Mesendoderm (in vitro differentiated cells): ENCODE results near the gene SCN2B.

Experiments
- DNase-seq: peaks from one replicate; pipeline ENCODE4 v3.0.0; 2013
- H2AK5ac ChIP-seq: 2 replicates; pipeline ENCODE4 v1.6.1; 2013; ENCODE audit warnings: low read length, inconsistent platforms
- H2BK120ac ChIP-seq: 2 replicates; pipeline ENCODE4 v1.6.1; 2013; ENCODE audit warnings: low read depth, mild to moderate bottlenecking, low read length, moderate library complexity, mixed read lengths
- H2BK15ac ChIP-seq: replicated peaks from 2 replicates; pipeline ENCODE4 v1.6.1; 2013; ENCODE audit warnings: low read depth, mild to moderate bottlenecking, moderate library complexity
- H2BK5ac ChIP-seq: 2 replicates; pipeline ENCODE4 v1.6.1; 2013; ENCODE audit warnings: low read length, inconsistent platforms
- H3K18ac ChIP-seq: 2 replicates; pipeline ENCODE4 v1.6.1; 2013; ENCODE audit warnings: mild to moderate bottlenecking, low read length, mixed read lengths
- H3K23ac ChIP-seq: one replicate; pipeline ENCODE4 v1.6.1; 2013; ENCODE audit warnings: low read length
- H3K27ac ChIP-seq: 2 replicates; pipeline ENCODE4 v1.5.1; 2013; ENCODE audit warnings: low read depth, mild to moderate bottlenecking, inconsistent platforms, low read length, moderate library complexity
- H3K27me3 ChIP-seq: 2 replicates; pipeline ENCODE4 v1.6.1; 2013; ENCODE audit warnings: low read length, control low read depth, mild to moderate bottlenecking, inconsistent platforms; ENCODE audit not compliant: insufficient read depth, poor library complexity
- H3K36me3 ChIP-seq: 2 replicates; pipeline ENCODE4 v1.6.1; 2013; ENCODE audit warnings: low read length, inconsistent platforms; ENCODE audit not compliant: control insufficient read depth, insufficient read depth
- H3K4ac ChIP-seq: one replicate; pipeline ENCODE4 v1.6.1; 2013; ENCODE audit warnings: low read depth, mild to moderate bottlenecking, low read length, moderate library complexity
- H3K4me1 ChIP-seq: 2 replicates; pipeline ENCODE4 v1.6.1; 2013; ENCODE audit warnings: low read depth, low read length, inconsistent platforms; ENCODE audit not compliant: control insufficient read depth
- H3K4me2 ChIP-seq: 2 replicates; pipeline ENCODE4 v1.6.1; 2013; ENCODE audit warnings: low read length
- H3K4me3 ChIP-seq: 2 replicates; pipeline ENCODE4 v1.5.1; 2013; ENCODE audit warnings: mild to moderate bottlenecking, low read length
- H3K56ac ChIP-seq: one replicate; pipeline ENCODE4 v1.6.1; 2013; ENCODE audit warnings: low read length
- H3K79me1 ChIP-seq: 2 replicates; pipeline ENCODE4 v1.6.1; 2013; ENCODE audit warnings: low read length, inconsistent platforms
- H3K79me2 ChIP-seq: 2 replicates; pipeline ENCODE4 v1.6.1; 2013; ENCODE audit warnings: mild to moderate bottlenecking, low read length; ENCODE audit not compliant: control insufficient read depth, insufficient read depth
- H3K9ac ChIP-seq: 2 replicates; pipeline ENCODE4 v1.6.1; 2013; ENCODE audit warnings: low read length, inconsistent platforms
- H4K5ac ChIP-seq: one replicate; pipeline ENCODE4 v1.6.1; 2013; ENCODE audit warnings: low read length
- H4K8ac ChIP-seq: one replicate; pipeline ENCODE4 v1.6.1; 2013; ENCODE audit warnings: low read depth, mild to moderate bottlenecking, control low read depth, low read length, moderate library complexity
- WGBS: extraction: QIAGEN DNeasy Blood & Tissue Kit; methylation state at CpG from one replicate; pipeline ENCODE4 v1.1.7; 2013; ENCODE audit warnings: low lambda C conversion rate, missing lambda C conversion rate; ENCODE audit not compliant: insufficient coverage; ENCODE audit errors: extremely low coverage; 5-methylcytosine and 5-hydroxymethylcytosine counted together

Gene SCN2B

GRCh38 chr11:118221419-118221818 lies 45.0 kb upstream of the SCN2B start:
- no CpG with 5 or more reads among the region's 5 CpGs for WGBS
- no peak overlapping the region for H4K8ac ChIP-seq

GRCh38 chr11:118219732-118220131 lies 43.3 kb upstream of the SCN2B start:
- H2BK5ac ChIP-seq, result no peak overlapping the region
- no peak overlapping the region for H3K4me3 ChIP-seq
- no CpG with 5 or more reads among the region's 1 CpG for WGBS
- no peak overlapping the region for H3K27ac ChIP-seq
- H3K4me2 ChIP-seq, result no peak overlapping the region
- no peaks in the 10 kb centered on the region for H3K4me1 ChIP-seq
- no peaks in the 10 kb centered on the region for H3K27me3 ChIP-seq
- H2BK120ac ChIP-seq, result no peak overlapping the region
- H3K79me2 ChIP-seq, result no peaks in the 10 kb centered on the region
- no peak overlapping the region for H3K4ac ChIP-seq
- no peak overlapping the region for H2BK15ac ChIP-seq
- no peak overlapping the region for H3K56ac ChIP-seq
- H3K18ac ChIP-seq, result no peak overlapping the region
- no peaks in the 10 kb centered on the region for H3K79me1 ChIP-seq
- no peak overlapping the region for H3K9ac ChIP-seq
- H3K36me3 ChIP-seq, result no peaks in the 10 kb centered on the region
- no peak overlapping the region for H3K23ac ChIP-seq
- no peak overlapping the region for H2AK5ac ChIP-seq
- no peak for DNase-seq
- no peak overlapping the region for H4K8ac ChIP-seq
- H4K5ac ChIP-seq, result no peak overlapping the region

More at GRCh38 chr11:118221419-118221818, 45.0 kb upstream of the SCN2B start:
- Histone ChIP-seq H3K4me3 (no peak overlapping the region), H3K56ac (no peak overlapping the region), H3K4me1 (no peaks in the 10 kb centered on the region), H3K4me2 (no peak overlapping the region), H2BK15ac (no peak overlapping the region), H3K9ac (no peak overlapping the region), H2AK5ac (no peak overlapping the region), H3K79me2 (no peaks in the 10 kb centered on the region), H3K18ac (no peak overlapping the region), H3K79me1 (no peaks in the 10 kb centered on the region), H3K23ac (no peak overlapping the region), H2BK120ac (no peak overlapping the region), H3K4ac (no peak overlapping the region), H2BK5ac (no peak overlapping the region), H4K5ac (no peak overlapping the region), H3K27ac (no peak overlapping the region), H3K27me3 (no peaks in the 10 kb centered on the region), H3K36me3 (no peaks in the 10 kb centered on the region)
- DNase-seq, result no peak

- H3K56ac ChIP-seq, result no peak overlapping the region
- H4K8ac ChIP-seq, result no peak overlapping the region
- H3K27me3 ChIP-seq, result no peaks in the 10 kb centered on the region
- no peaks in the 10 kb centered on the region for H3K79me1 ChIP-seq
- no peak for DNase-seq
- H2BK15ac ChIP-seq, result no peak overlapping the region
- no peak overlapping the region for H3K4me2 ChIP-seq
- H3K79me2 ChIP-seq, result no peaks in the 10 kb centered on the region
- no peak overlapping the region for H4K5ac ChIP-seq
- no peak overlapping the region for H3K4ac ChIP-seq
- H3K4me3 ChIP-seq, result no peak overlapping the region
- no peaks in the 10 kb centered on the region for H3K4me1 ChIP-seq
- no peak overlapping the region for H3K23ac ChIP-seq
- H3K36me3 ChIP-seq, result no peaks in the 10 kb centered on the region
- no peak overlapping the region for H3K27ac ChIP-seq
- no peak overlapping the region for H3K18ac ChIP-seq
- no peak overlapping the region for H2AK5ac ChIP-seq
- no peak overlapping the region for H2BK120ac ChIP-seq
- H3K9ac ChIP-seq, result no peak overlapping the region
- H2BK5ac ChIP-seq, result no peak overlapping the region
Measured at GRCh38 chr11:118219244-118219643, 42.8 kb upstream of the SCN2B start.

GRCh38 chr11:118217575-118217974 lies 41.1 kb upstream of the SCN2B start:
- no peak overlapping the region for H2BK5ac ChIP-seq
- DNase-seq, result no peak
- no peaks in the 10 kb centered on the region for H3K79me1 ChIP-seq
- no peak overlapping the region for H2BK120ac ChIP-seq
- H3K4me2 ChIP-seq, result no peak overlapping the region
- H3K56ac ChIP-seq, result no peak overlapping the region
- H3K79me2 ChIP-seq, result no peaks in the 10 kb centered on the region
- no peak overlapping the region for H4K5ac ChIP-seq
- no peak overlapping the region for H3K9ac ChIP-seq
- H3K18ac ChIP-seq, result no peak overlapping the region
- WGBS, result no CpG with 5 or more reads among the region's 3 CpGs
- no peak overlapping the region for H3K23ac ChIP-seq
- no peak overlapping the region for H2BK15ac ChIP-seq
- no peak overlapping the region for H2AK5ac ChIP-seq
- no peak overlapping the region for H3K4ac ChIP-seq
- no peaks in the 10 kb centered on the region for H3K36me3 ChIP-seq
- no peaks in the 10 kb centered on the region for H3K4me1 ChIP-seq
- no peak overlapping the region for H3K4me3 ChIP-seq
- H3K27me3 ChIP-seq, result no peaks in the 10 kb centered on the region
- H3K27ac ChIP-seq, result no peak overlapping the region
- no peak overlapping the region for H4K8ac ChIP-seq

- Histone ChIP-seq H3K4me2 (no peak overlapping the region), H3K23ac (no peak overlapping the region), H3K27me3 (no peaks in the 10 kb centered on the region), H3K36me3 (no peaks in the 10 kb centered on the region), H3K4me3 (no peak overlapping the region), H4K8ac (no peak overlapping the region), H3K27ac (no peak overlapping the region), H3K18ac (no peak overlapping the region), H3K4me1 (peaks cover 1% of the 10 kb centered on the region), H3K79me1 (no peaks in the 10 kb centered on the region), H2BK15ac (no peak overlapping the region), H2BK5ac (no peak overlapping the region), H2BK120ac (no peak overlapping the region), H3K4ac (no peak overlapping the region), H3K79me2 (no peaks in the 10 kb centered on the region), H3K9ac (no peak overlapping the region), H4K5ac (no peak overlapping the region), H2AK5ac (no peak overlapping the region), H3K56ac (no peak overlapping the region)
- DNase-seq, result no peak
- no CpG with 5 or more reads among the region's 11 CpGs for WGBS
Measured at GRCh38 chr11:118216621-118217481, 40.4 kb upstream of the SCN2B start.

- Histone ChIP-seq H3K79me1 (no peaks in the 10 kb centered on the region), H3K36me3 (no peaks in the 10 kb centered on the region), H2BK5ac (no peak overlapping the region), H3K56ac (no peak overlapping the region), H3K4me2 (no peak overlapping the region), H4K8ac (no peak overlapping the region), H3K23ac (no peak overlapping the region), H3K4ac (no peak overlapping the region), H3K4me1 (peaks cover 4% of the 10 kb centered on the region), H4K5ac (no peak overlapping the region), H3K27me3 (no peaks in the 10 kb centered on the region), H2AK5ac (no peak overlapping the region), H3K4me3 (no peak overlapping the region), H3K18ac (no peak overlapping the region), H3K79me2 (no peaks in the 10 kb centered on the region), H3K9ac (no peak overlapping the region), H3K27ac (no peak overlapping the region), H2BK120ac (no peak overlapping the region), H2BK15ac (no peak overlapping the region)
- no peak for DNase-seq
- WGBS, result no CpG with 5 or more reads among the region's 7 CpGs
Measured at GRCh38 chr11:118215765-118216164, 39.3 kb upstream of the SCN2B start.
